DMS114 treated with DMSO at 0.1 percent for 48 hours (cell line): ENCODE results near the gene CAMTA1.

Experiments
- DNase-seq: peaks from one replicate; lab custom pipeline; 2025; ENCODE audit not compliant: unreplicated experiment; lab: John Stamatoyannopoulos, UW

CAMTA1 gene

DNA sequence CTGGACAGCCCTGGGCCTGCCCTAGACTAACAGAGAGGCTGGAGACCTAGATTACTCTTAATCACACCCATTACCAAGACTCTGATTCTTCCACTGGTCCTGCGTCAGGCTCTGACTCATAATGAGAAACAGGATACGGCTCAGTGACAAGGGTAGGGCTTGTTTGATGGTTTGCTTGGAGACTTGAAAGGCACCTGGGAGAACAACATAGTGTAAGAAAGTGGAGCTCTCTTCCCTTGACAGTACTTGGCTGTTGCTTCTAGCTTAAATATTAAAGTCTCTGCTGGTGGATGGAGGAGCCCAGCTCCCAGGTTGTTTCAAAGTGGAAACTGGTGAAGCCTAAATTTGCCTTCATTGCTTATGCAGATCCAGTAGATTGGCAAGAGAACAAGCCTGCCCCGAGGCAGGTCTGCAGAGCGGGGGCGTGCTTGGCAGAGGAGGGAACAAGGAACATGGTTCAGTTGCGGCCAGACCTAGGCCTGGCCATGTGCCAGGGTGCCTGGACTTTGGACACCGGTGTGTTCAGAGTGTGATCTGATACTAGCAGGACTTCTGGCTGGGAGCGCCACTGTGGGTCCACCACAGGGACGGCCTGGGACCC is 480.6 kb downstream of the CAMTA1 start:
- DNase-seq: no peak

DNA sequence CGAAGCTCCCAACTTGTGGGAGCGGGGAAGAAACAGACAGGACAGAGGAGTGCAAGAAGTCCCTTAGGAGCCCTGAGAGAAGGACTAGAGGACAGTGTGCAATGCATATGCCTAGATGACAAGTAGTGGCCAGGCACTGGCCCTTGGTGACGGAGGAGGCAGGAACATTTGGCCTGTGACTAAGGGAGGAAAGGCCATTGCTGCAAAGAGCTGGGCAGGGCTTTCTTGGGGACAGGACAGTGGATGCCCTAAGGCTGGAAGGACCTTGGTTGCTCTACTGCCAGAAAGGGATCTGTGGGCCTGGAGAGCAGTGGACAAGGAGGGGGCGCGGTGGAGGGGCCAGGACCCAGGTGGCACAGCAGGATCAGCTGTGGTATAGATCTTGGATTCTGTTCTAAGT is 481.3 kb downstream of the CAMTA1 start:
- DNase-seq: no peak

DNA sequence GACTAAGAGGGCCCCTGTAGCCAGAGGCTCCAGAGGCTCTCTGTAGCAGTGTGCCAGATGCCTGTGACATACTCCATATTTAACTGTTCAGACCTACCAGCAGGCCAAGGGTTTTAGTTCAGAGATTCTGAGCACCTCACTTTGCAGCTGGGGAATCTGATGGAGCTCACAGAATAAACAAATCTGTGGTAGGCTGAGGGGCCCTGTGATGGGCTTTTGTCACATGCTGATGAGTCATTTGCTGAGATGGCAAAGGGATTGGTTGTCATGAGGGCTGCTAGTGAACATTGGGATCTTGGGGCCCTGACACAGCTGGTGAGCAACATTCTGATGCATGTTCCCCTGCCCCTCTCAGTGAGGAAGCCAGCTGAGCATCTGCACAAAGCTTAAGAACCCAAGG is 482.2 kb downstream of the CAMTA1 start:
- no peak for DNase-seq

DNA sequence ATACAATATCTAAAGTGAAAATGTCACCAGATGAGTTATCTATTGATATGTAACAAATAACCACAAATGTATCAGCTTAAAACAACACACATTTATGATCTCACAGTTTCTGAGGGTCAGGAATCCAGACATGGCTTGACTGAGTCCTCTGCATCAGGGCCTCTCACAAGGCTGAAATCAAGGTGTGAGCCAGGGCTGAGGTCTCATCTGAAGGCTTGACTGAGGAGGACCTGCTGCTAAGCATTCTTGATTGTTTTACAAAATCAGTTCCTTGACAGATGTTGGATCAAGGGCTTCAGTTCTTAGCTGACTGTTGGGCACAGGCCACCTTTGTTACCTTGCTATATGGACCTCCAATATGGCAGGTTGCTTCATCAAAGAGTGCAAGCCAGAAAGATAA is 483.7 kb downstream of the CAMTA1 start:
- DNase-seq: no peak

DNA sequence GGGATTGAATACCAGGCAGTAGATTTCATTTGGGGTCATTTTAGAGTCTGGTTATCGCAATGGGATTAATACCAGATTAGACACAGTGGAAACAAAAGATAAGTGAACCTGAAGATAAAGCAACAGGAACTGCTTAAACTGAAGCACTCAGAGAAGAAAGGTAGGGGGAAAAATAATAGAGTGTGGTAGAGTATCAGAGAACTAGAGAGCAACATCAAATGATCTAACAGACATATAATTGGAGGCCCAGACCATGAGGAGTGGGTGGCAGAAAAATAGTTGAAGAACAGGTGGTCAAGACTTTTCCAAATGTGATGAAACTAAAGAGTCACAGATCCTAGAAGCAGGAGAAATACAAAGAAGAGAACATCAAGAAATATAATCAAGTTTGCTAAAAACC is 484.3 kb downstream of the CAMTA1 start:
- no peak for DNase-seq

DNA sequence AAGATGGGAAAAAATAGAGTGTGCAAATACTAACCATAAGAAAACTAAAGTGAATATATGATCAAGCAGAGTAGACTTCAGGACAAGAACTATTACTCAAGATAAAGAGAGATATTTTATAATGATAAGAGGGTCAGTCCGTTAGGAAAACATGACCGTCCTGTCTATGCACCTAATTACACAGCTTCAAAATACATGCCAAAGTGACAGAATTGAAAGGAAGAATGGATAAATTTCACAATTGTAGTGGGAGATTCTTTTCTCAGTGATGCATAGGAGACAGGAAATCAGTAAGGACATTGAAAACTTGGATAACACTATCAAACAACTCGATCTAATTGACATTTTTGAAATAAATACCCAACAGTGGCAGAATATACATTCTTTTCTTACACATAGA is 489.0 kb downstream of the CAMTA1 start:
- no peak for DNase-seq

DNA sequence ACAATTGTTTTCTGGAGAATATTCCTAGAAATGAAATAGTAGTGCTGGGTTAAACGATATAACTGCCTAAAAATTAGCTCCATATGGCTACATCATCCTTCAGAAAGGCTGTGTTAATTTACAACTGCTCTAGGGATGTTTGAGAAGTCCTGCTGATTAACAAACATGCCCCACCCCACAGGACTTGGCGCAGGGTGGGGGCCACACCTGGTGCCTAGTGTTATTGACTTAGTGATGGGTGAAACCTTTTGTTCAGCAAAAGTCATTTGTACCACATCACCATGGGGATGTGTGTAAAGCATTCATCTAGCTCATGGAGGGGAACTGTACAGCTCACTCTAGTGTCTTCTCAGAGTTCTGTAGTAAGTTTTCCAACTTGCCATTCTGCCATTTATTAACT is 492.8 kb downstream of the CAMTA1 start:
- no peak for DNase-seq

DNA sequence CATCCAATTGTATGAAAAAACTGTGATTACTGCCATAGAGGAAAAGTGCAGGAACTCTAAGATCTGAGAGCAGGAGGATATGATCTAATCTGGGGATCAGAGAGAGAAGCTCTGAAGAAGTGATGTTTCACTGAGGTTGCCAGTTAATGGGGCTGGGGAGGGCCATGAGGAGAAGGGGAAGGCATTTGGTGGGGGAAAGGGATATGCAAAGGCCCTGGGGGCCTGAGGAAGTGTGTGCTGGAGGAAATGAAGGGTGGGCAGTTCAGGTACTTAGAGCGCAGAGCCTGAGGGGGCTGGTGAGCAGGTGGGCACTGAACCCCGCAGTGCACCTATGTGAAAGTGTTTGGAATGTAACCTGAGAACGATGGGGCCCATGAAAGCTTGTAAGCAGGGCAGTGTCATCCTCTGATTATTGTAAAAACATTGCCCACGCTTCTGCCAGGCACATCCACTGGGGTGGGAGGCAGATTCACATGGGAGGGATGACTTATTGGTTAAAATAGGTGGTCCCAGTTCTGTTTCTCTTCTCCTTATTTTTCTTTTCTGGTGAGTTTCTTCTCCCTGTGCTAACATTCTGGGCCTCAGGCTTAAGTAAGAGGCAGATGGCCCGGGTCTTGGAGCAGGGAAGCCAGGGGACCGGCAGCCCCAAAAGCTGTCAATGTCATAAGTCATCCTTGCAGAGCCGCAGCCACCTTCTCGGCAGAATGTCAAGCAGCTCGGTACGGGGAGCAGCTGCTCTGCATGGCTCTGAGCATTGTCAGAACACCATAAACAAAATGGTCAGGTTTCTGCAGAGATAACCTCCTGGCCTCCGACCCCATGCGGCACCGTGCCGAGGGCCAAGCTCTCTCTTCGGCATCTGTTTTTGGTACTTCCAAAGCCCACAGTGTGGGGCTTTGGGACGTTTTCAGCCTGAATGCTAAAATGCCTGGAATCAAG is 493.8 kb downstream of the CAMTA1 start:
- no peak for DNase-seq

DNA sequence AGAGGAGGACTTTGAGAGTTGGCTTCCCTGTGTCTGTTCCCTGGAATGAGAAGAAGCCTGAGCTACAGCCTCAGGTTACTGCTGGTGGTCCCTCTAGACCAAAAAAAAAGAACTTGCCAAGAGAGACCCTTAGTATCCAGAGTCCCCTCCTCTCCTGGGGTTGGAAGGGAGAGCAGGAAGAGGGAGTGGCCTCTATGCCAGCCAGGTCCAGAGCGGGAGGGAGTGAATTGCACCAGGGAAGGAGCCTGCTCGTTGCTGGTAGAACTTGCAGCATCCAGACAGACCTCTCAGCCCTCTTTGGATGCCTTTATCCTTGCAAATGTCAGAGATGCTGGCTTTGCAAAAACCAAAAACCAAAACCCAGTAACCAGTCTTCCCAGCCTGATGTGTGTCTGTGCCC is 494.5 kb downstream of the CAMTA1 start:
- no peak for DNase-seq

DNA sequence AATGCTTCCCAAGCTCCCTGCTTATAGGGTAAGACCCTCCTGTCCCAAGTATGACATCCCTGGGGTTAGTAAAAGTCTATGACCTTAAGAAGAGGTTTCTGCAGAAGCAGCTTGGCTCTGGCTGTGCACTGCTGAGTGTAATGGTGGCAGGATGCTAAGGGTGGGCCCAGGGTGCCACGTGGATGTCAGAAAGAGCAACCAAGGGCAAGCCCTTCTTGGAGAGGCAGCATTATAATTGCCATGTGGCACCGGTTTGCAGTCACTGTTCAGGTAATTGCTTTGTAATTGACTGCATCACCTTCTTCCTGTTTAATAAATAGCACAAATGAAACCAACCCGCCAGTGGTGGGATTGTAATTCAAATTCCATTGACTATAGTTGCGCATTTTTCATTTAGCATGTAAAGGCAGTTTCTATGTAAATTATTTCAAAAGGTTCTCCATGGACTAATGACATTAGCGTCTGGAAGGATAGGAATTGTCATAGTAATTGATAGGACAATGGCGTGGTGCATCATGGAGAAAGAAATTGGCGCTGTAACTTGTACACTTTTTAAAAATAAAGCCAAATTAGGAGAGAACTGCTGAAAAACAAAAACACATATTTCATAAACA is 495.2 kb downstream of the CAMTA1 start:
- no peak for DNase-seq

DNA sequence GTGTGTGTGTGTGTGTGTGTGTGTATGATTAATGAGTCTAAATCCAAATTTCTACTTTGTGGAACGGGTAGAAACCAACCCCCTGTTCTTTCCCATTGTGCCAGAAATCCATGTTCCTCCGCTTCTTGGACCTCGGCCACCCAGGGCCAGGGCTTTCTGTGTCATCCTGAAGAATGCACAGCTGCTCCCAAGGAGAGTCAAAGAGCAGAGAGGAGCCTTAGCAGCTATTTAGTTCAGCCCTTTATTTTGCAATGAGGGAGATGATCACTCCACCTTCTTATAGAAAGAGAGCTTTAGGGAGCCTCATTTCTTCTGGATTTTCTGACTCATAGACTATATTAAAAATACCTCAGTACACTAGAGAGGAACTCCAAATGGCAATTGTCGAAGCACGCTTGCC is 496.6 kb downstream of the CAMTA1 start:
- DNase-seq: no peak

DNA sequence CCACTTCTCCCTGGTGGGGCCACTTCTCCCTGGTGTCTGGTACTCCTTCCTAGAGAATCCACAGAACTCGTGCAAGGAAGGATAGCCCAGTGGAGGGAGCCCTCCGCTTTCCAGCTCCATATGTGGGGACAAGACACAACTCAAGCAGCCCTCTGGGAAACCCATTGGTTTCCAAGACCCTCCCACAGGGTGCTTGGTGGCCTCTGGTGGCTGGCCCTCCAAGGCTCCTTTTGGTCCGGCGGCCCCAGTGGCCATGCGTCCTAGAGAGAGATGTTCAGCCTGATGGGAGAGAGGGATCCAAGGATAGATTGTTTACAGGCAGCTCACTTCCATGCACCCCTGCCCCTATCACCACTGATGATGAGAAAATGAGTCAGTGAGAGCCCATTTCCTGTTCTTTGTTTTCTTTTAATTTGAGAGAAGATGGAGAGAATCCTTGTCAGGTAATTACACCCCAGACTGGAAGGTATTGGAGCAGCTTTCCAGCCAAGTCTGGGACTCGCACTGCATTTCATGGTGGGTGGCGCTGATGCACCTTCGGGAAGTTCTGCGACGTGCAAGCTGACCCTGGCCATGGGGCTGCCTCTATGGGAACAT is 499.7 kb downstream of the CAMTA1 start:
- DNase-seq: no peak

DNA sequence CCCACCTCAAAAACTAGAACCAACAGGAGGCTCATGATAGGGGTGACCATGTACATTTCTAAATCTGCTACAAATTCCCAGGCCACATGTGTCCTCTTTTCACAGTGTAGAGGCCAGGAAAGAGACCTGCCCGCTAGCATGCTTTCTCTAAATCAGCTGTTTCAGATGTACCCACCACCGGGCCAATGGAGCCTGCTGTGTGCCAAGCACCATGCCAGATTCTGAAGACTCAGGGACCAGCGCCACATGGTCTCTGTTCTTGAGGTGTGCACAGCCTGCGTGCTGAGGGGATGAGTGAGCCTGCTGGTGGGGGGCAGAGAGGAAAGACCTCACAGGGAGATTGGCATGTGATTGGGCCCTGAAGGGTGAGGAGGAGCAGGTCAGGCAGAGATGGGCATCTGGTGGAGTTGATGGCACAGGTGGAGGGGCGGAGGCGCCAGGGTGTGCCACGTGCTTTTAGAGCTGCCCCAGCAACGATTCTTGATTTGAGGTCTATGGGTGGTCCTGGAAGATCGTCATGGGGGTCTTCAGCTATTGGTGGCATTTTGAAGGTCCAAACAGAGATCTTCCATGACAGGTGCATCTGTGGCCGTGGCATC is 500.7 kb downstream of the CAMTA1 start:
- DNase-seq: no peak

DNA sequence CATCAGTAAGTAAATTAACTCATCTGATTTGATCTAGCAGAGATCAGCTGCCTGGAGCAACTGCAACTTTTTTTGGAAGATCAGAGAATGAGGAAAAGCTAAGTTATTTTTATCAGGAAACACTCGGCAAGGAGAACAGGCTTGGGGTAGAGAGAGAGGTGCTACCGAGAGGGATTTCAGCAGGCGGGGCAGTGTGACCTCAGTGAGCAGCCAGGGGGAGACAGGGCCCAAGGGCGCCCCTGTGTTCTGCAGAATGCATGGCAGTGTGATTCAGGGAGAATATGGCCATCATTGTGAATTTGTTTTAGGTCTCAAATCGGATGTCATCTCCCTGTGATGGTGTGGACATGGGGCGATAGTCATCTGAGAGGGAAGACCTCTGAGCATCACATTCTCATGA is 501.8 kb downstream of the CAMTA1 start:
- DNase-seq: no peak

DNA sequence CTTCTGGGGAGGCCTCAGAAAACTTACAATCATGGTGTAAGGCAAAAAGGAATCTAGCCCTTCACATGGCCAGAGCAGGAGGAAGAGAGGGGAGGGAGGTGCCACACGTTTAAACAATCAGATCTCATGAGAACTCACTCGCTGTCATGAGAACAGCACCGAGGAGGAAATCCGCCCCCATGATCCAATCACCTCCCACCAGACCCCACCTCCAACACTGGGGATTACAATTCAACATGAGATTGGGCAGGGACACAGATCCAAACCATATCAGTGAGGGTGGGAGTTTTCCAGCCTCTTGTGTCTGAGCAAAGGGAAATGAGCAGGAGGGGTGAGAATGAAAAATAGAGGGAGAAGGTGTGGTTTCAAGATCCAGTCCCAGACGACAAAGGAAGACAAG is 503.7 kb downstream of the CAMTA1 start:
- no peak for DNase-seq

DNA sequence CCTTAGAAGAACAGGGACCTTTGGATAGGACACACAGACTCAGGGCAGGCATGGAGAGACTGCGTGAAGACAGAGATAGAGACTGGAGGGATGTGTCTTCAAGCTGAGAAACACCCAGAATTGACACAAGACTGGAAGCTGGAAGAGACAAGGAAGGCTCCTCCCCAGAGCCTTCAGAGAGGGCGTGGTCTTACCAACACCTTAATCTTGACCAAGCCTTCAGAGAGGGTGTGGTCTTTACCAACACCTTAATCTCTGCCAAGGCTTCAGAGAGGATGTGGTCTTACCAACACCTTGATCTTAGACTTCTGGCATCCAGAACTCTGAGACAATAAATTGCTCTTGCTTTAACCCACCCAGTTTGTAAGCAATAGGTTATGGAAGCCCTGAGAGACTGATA is 504.4 kb downstream of the CAMTA1 start:
- no peak for DNase-seq

DNA sequence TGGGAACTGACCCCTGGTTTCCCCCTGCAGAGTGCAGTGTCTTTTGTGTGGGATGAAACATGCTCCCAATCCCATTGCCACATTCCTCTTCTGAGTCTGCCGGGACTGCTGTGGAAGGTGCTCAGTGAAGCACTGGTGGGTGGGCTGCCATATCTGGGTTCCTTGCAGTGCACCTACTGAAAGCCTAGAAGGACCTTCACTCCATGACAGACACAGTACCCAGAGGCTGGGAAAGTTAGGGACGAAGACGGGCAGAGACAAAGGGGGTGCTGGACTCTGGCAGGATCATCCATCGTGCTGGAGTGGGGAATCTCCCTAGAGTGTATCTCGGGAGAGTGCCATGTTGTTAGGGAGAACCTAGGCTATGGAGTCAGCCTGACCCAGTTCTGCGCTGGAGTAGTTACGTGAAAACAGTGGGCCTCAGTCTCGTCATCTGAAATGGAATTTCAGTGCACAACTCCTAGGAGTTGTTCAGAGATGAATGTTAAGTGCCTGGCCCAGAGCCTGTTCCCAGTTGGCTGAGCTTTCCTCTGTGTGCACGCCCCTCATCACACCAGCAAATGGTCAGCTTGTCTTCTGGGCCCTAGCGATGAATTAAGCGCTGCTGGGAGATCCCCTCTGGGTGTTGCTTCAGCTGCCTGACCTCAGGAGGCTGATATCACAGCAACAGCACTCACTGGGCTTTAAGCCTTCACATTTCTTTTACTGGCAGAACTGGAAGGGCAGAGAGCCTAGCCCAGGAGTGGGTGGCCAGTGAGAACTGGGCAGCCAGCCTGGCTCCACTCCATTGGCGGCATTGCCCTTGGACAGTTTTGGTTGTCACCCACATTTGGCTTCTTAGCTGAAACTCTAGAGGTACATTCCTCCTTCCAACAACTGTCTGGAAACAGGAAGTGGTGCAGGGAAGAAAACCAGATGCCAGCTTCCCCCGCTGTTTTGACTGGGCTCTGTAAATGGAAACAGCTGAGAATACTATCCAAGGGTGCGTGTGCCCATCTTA is 506.0 kb downstream of the CAMTA1 start:
- DNase-seq: no peak

DNA sequence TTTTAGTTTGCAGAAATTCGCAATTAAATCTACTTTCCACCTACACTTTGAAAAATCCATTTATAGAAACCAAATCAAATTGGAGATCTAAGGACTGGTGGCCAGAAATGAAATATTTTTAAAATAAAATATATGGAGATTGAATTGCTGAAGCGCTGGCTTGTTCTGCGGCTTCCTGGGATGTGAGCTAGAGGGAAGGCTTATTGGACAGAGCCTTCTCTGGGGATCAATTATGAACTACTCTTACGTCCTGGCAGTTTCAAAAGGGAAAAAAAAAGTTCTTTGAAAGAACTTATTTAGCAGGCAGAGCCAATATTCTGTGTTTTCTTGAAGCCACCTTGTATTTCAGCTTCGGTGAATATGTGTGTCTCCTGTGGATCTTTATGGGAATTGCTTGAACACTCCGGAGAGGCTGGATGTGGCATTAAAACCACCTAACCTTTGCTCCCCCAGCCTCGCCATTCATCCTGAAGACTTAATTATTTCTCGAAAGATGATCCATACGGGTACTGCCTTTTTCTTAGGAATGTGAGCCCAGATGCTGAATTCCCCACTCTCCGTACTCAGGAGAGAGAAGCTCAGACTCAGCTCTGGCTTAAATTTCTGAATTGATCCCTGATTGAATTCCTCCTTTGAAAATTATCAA is 506.9 kb downstream of the CAMTA1 start:
- DNase-seq: no peak

DNA sequence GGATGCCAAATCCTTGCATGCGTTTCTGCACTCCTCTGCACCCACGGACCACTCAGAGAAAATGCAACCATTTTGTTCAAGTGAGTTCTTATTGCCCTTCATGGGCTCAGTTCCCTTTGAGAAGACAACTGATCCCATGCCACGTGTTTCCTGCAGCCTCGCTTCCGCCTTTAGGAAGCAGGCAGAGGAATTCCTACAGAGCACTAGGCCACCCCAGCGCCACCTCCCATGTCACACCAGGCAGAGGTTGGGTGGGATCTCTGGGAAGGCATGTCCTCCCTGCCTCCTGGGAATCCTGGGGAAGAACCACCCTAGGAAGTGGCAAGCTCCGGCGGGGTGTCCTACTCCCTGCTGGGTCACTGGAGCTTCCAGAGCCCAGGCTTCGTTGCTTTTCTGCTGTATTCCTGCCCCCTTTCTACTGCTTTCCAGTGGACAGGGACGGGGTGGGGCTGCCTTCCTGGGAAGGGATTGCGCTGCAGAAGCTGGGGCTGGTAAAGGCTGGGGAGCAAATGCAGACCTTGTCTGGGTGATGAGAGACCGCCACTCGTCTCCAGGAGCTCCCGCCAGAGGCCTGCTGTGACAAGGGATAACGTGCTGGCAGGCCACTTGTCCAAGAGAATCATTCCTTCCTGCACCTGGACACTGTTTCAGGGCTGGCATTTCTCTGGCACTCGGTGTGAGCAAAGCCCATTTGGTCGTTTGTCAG is 507.6 kb downstream of the CAMTA1 start:
- no peak for DNase-seq
